ENCODE results near the gene FAM184A.

- TF ChIP-seq CTCF (IDR thresholded peaks at IDR 0.05) (no peak), REST (IDR thresholded peaks at IDR 0.05; ENCODE audit: insufficient read depth in 1 of 2, low read depth in 2 of 2, low read length in 1 of 2) (no peak)
Observed at GRCh38 chr6:119083007-119083406, 4.5 kb upstream of the FAM184A start.
